NCI-H510A treated with DMSO at 0.1 percent for 48 hours (cell line): ENCODE results near the gene KRT6A.

Experiments
- DNase-seq: peaks from one replicate; lab custom pipeline; 2025; lab: John Stamatoyannopoulos, UW

KRT6A gene

GRCh38 chr12:52493172-52493571, at the start of gene KRT6A:
Gene KRT6A, minus strand, starts transcription at chr12:52493257. Its CDS starts 69 bp downstream, at chr12:52493188.
- no peak for DNase-seq

DNA sequence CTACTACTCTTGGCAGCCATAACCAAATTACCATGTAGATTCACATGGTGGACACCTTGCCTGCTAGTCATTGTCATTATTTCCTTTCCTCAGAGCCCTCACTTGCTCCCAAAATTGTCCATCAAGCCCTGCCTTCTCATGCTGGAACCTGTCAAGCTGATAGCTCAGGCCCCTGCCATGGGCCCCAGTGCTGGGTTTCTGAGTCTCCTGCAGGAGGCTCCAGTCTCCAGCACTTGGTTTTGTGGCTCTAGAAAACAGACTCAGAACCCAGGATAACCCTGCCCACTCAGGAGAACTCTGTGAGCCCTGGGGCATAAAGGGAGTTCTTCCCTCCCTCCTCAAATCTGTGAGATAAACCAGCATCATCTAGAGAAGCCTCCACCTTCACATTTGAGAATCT, 49.1 kb upstream of the KRT6A start:
- DNase-seq, result no peak

DNA sequence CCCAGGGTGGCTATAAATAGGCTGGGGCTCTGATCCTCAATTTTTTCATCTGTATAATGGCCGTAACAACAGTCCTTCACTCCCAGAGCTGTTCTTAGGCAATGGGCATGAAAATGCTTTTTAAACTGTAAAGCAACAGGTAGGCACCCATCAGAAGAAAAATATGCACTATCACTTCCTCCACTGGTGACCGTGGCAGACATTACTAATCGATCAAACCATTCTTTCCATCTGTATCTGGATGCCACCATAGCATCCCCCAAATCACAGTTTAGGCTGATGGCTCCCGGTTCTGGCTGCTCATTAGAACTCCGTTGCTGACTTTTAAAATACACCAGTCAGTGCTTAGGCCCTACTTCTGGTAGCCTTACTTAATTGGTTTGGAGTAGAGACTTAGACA, 48.7 kb upstream of the KRT6A start:
- DNase-seq, result no peak

DNA sequence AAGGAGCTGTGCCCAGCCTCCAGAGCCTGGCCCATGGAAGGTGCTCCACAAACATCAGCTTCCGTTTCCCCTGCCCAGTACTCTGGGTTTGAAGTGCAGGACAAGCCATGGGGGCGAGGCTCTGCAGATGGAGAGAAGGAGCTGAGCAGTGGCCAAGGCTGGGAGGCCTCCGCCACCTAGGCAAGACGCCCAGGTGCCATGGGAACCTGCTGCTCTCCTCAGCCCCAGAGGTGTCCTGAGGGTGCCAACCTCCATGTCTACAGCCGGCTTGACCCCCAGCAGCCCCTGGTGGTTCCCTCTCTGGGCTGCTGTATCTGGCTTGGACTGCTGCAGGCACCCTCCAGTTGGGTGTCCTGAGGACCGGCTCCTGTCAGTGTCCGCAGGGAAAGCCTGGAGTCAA, 47.5 kb upstream of the KRT6A start:
- DNase-seq, result no peak

- DNase-seq, result peak; percentile 18
Observed at GRCh38 chr12:52539821-52540173, 46.7 kb upstream of the KRT6A start.

DNA sequence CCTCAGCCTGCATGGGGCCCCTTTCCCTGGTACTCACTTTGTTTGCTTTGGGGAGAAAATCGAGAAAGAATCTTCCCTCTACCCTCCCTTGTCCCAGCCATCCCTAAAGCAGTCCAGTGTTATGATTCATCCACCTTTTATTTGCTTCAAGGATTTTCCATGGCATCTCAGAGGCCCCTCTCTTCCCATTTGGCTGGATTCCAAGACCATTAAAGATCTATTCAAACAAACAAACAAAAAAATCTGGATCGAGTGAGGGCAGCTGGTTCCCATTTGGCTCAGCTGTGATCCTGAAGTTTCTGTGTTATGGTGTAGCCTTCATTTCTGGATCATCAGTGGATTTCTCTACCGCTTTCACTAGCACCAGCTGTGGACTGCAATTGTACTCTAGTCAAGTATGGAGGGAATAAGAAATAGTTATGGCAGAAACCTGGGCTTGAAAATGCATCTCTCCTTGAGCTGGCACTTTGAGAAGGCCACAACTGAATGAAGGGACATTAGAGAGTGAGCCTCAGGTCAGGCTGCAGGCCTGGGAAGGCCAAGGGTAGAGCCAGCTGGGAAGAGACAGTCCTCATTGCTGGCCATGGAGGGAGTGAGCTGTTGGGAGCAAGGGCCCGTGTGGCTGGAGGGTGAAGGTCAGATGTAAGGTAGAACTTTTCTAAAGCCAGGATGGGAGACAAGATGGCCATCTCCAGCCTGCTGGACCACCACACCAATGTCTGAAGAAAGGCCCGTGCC, 46.2 kb upstream of the KRT6A start:
- peak; percentile 68 for DNase-seq

DNA sequence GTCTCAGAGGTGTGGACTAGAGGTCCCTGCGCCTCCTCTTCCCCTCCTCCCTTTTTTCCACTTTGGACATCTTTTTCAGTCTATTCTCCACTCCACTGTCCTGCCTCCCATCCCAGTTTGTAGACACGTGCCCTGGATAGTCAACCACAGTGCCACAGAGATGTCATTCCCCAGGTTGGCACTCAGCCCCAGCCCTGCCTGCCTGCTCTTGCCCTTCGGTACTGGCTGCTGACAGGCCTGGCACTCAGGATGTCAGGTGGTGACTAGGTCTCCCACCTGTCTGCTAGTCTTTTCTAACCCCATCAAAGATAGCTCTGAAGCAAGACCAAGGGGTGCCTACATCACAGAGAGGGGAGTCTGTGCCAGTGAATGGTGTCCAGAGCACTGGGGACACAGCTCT, 44.0 kb upstream of the KRT6A start:
- DNase-seq, result no peak

- no peak for DNase-seq
Observed at GRCh38 chr12:52535574-52535973, 42.5 kb upstream of the KRT6A start.

- DNase-seq, result no peak
Observed at GRCh38 chr12:52534482-52534881, 41.4 kb upstream of the KRT6A start.

GRCh38 chr12:52533686-52534470, 40.8 kb upstream of the KRT6A start:
- DNase-seq, result no peak

DNA sequence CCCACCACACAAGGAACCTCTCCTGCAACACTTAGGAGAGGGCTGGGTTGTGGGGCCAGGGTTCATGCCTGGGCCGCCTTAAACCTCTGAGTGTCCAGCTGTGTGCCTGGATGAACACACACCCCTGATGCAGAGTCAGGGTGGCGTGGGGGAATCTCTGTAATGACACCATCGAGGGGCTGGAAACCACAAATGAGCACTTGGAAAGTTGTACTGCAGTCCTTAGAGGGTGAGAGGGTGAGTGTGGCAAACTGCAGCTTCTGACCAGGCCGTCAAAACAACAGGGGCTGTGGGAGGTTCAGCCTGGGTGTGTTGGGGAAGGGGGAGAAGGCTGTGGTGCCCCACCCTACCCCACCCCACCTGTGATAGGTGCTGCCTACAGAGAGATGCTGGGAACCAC, 39.6 kb upstream of the KRT6A start:
- no peak for DNase-seq

GRCh38 chr12:52531566-52532300, 38.7 kb upstream of the KRT6A start:
- DNase-seq, result no peak

- DNase-seq, result no peak
Observed at GRCh38 chr12:52530905-52531304, 37.8 kb upstream of the KRT6A start.

GRCh38 chr12:52530366-52530765, 37.3 kb upstream of the KRT6A start:
- DNase-seq, result no peak

DNA sequence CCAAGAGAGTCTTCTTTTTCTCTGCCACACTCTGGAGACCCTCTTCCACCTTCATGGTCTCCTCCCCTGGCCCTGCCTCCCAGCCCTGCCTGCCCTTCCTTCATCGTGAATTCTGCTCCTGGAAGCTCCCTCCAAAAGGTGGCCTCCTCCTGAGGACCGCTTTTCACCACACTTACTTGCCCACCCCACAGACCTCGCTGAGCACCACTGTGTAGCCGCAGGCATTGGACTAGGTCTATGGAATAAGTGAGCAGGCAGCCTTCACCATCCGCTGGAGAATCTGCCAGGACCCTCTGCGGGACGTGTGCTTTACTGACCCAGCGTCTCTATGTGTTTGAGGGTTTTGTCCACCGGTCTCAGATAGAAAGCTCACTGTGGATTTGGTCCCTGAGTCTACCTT, 36.8 kb upstream of the KRT6A start:
- DNase-seq, result no peak

- no peak for DNase-seq
Observed at GRCh38 chr12:52529417-52529816, 36.4 kb upstream of the KRT6A start.

DNA sequence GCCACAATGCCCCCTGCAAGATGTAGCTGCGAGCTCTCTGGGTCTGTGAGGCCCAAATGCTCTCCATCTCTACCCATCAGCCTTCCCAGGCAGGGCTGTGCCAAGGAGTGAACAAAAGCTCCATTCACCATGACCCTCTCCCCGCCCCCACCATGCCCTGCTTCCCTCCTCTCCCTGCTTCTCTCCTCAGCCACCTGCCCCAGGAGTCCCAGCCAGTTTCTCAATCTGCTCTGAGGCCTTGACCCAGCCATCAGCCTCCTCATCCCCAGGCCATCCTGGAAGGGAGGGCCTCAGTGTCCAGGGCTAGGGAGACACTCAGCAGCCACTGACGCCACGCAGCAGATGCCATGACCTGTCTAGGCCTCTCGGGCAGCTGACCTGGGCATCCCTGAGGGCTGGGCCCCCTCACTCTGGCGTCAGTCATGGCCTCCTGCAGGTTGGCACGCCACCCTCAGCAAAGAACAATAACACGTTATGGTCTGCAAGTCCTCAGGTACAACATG, 35.6 kb upstream of the KRT6A start:
- DNase-seq, result no peak

- DNase-seq, result no peak
Observed at GRCh38 chr12:52527121-52527800, 34.2 kb upstream of the KRT6A start.

DNA sequence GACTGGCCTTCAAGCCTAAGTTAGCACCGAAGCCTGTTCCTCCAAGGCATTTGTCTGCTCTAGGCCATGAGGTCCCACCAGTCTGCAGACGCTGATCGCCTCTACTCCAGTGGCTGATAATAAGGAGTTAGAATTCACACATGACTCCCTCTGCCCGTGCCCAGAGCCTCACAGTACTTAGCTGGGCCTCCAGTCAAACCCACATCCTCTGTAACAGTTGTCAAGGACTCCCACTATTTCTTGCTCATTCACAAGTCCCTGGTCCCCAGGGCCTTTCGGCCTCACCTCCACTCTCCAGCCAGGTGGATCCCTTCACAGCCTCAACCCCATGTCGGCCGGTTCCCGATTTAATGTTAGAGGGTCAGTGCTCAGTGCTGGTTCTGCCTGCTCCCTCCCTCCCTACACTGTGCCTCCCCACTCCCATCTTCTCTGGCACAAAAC, 33.5 kb upstream of the KRT6A start:
- no peak for DNase-seq

- DNase-seq, result no peak
Observed at GRCh38 chr12:52525661-52526499, 32.8 kb upstream of the KRT6A start.
